Tibial nerve (tissue), 4 donors: ENCODE measurements around the gene FYB2.

Experiments used
- CTCF ChIP-seq, 5 experiments: fragments of 200-600 bp in 3 of 5; fragments of 450-650 bp in 2 of 5; sonication (generic) in 3 of 5; IDR thresholded peaks; one replicate each; pipeline ENCODE4 v1.5.1; 2016 to 2019; ENCODE audit warnings: antibody characterized with exemption in 5 of 5, mild to moderate bottlenecking in 3 of 5, moderate library complexity in 2 of 5
- EP300 ChIP-seq, 2 donors: sonication (generic); formaldehyde crosslinking; IDR thresholded peaks; one replicate each; pipeline ENCODE4 v1.6.1; 2017; ENCODE audit warnings: antibody characterized with exemption in 2 of 2, mild to moderate bottlenecking in 1 of 2
- POLR2A ChIP-seq, 2 donors: fragments of 450-650 bp; IDR thresholded peaks; one replicate each; pipeline ENCODE4 v1.6.1; 2017; ENCODE audit warnings: antibody characterized with exemption in 2 of 2, mild to moderate bottlenecking in 2 of 2, moderate library complexity in 2 of 2

GRCh38 chr1:56707379-56707778, 111.8 kb downstream of the FYB2 start:
- TF ChIP-seq CTCF (IDR thresholded peaks at IDR 0.05) (no peak), POLR2A (IDR thresholded peaks at IDR 0.05) (no peak), EP300 (IDR thresholded peaks at IDR 0.05) (no peak)
